MCF 10A (cell line): ENCODE data around the gene DPAGT1. TPM values are rescaled to one million over a fixed set of nuclear protein-coding genes. Genes with fewer than 3 reads are reported as not detected.
A peak's percentile ranks its signal among the peaks of the same experiment; 100 is the strongest.

Experiments used
- BruUV-seq: library from RNA; stranded (reverse); fragments of 400-500 nt; replicated peaks from 2 replicates; lab custom pipeline; 2021; lab: Mats Ljungman, UMichigan
- CTCF ChIA-PET: fragments of 300-600 bp; sonication (Branson Sonifier 250); formaldehyde crosslinking; extraction: SDS; loops from one replicate; lab custom pipeline; 2021; ENCODE audit warnings: antibody characterized with exemption, inconsistent platforms; lab: Yijun Ruan, JAX
- POLR2A ChIA-PET: fragments of 300-600, 350-650 bp; sonication (Branson Sonifier 250); formaldehyde crosslinking; extraction: SDS; loops from one replicate; lab custom pipeline; 2020; ENCODE audit warnings: antibody characterized with exemption, inconsistent platforms; lab: Yijun Ruan, JAX
- DNase-seq: peaks from one replicate; pipeline ENCODE4 v3.0.0-alpha.2; 2018; ENCODE audit not compliant: unreplicated experiment
- H3K27ac Mint-ChIP-seq: one replicate; pipeline ENCODE4 v1.8.0; 2022; ENCODE audit warnings: mild to moderate bottlenecking, low read depth, mixed read lengths; ENCODE audit not compliant: unreplicated experiment
- H3K27me3 Mint-ChIP-seq: one replicate; pipeline ENCODE4 v1.8.0; 2022; ENCODE audit warnings: mixed read lengths; ENCODE audit not compliant: insufficient read depth, unreplicated experiment
- H3K36me3 Mint-ChIP-seq: one replicate; pipeline ENCODE4 v1.8.0; 2022; ENCODE audit warnings: mild to moderate bottlenecking, moderate library complexity, mixed read lengths; ENCODE audit not compliant: insufficient read depth, unreplicated experiment
- H3K4me1 Mint-ChIP-seq: one replicate; pipeline ENCODE4 v1.8.0; 2022; ENCODE audit warnings: mixed read lengths; ENCODE audit not compliant: insufficient read depth, unreplicated experiment
- H3K4me3 Mint-ChIP-seq: one replicate; pipeline ENCODE4 v1.8.0; 2022; ENCODE audit warnings: mild to moderate bottlenecking, moderate library complexity, mixed read lengths; ENCODE audit not compliant: unreplicated experiment
- H3K9me3 Mint-ChIP-seq: one replicate; pipeline ENCODE4 v1.8.0; 2022; ENCODE audit warnings: mixed read lengths; ENCODE audit not compliant: unreplicated experiment
- intact Hi-C: fragments of 100-400 bp; cut with micrococcal nuclease; formaldehyde crosslinking; loops from 2 replicates; pipeline ENCODE4 v1.14.1; 2022
- total RNA-seq: library from RNA; stranded (reverse); gene quantifications from 2 replicates; pipeline ENCODE4 v1.2.3, GENCODE V29; 2022
- TF ChIP-seq, protein P1 (sequence below): fragments of 200-600 bp; IDR thresholded peaks from one replicate; pipeline ENCODE4 v1.8.0; 2022; ENCODE audit warnings: antibody characterized with exemption, mild to moderate bottlenecking; ENCODE audit not compliant: unreplicated experiment

DPAGT1 gene
- total RNA-seq, 1 experiment from 2014 or later = 58.8 TPM

GRCh38 chr11:119109843-119110242 lies 8.2 kb upstream of the DPAGT1 start:
- CTCF ChIA-PET = interaction anchor here (0.6 to 1.7 kb wide), 9 partner anchors 9 to 178 kb away, joined by 3 to 10 read pairs (median 3); a partner anchor contains a TSS
- DNase-seq = no peak
- no peaks in the 10 kb centered on the region for H3K9me3 Mint-ChIP-seq
- POLR2A ChIA-PET = interaction anchor here (1.0 to 9.3 kb wide), 3 partner anchors 11 to 42 kb away, joined by 4 to 149 read pairs (median 4); partner anchors contain the start of genes HINFP and VPS11
- peaks cover 36% of the 10 kb centered on the region for H3K36me3 Mint-ChIP-seq
- no peak overlapping the region for H3K27ac Mint-ChIP-seq
- no peak overlapping the region for H3K4me3 Mint-ChIP-seq
- BruUV-seq = no TSS peak
- peaks cover 13% of the 10 kb centered on the region for H3K4me1 Mint-ChIP-seq
- intact Hi-C loops = loop anchor here (10.0 kb wide), 1 partner anchor 175 kb away; no protein-coding TSS in a partner anchor
- H3K27me3 Mint-ChIP-seq = no peaks in the 10 kb centered on the region
- TF ChIP-seq, protein P1, sequence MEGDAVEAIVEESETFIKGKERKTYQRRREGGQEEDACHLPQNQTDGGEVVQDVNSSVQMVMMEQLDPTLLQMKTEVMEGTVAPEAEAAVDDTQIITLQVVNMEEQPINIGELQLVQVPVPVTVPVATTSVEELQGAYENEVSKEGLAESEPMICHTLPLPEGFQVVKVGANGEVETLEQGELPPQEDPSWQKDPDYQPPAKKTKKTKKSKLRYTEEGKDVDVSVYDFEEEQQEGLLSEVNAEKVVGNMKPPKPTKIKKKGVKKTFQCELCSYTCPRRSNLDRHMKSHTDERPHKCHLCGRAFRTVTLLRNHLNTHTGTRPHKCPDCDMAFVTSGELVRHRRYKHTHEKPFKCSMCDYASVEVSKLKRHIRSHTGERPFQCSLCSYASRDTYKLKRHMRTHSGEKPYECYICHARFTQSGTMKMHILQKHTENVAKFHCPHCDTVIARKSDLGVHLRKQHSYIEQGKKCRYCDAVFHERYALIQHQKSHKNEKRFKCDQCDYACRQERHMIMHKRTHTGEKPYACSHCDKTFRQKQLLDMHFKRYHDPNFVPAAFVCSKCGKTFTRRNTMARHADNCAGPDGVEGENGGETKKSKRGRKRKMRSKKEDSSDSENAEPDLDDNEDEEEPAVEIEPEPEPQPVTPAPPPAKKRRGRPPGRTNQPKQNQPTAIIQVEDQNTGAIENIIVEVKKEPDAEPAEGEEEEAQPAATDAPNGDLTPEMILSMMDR = no peak

GRCh38 chr11:119108857-119109221 lies 7.2 kb upstream of the DPAGT1 start:
- TF ChIP-seq, protein P1 = no peak
- H3K27ac Mint-ChIP-seq = peak overlapping the region; percentile 57
- no peak for DNase-seq
- no peaks in the 10 kb centered on the region for H3K9me3 Mint-ChIP-seq
- POLR2A ChIA-PET = interaction anchor here (0.5 to 9.3 kb wide), 7 partner anchors 12 to 90 kb away, joined by 3 to 149 read pairs (median 4); partner anchors contain the start of genes HINFP, RPS25, TRAPPC4 and VPS11
- intact Hi-C loops = loop anchor here (1.0 to 10.0 kb wide), 2 partner anchors 12 to 176 kb away; partner anchors contain the start of gene HINFP
- peak overlapping the region; percentile 76 for H3K4me3 Mint-ChIP-seq
- peaks cover 28% of the 10 kb centered on the region for H3K36me3 Mint-ChIP-seq
- CTCF ChIA-PET = interaction anchor here (0.5 to 1.7 kb wide), 6 partner anchors 14 to 225 kb away, joined by 3 to 10 read pairs (median 3); partner anchors contain the start of genes CBL and CXCR5
- peaks cover 13% of the 10 kb centered on the region for H3K4me1 Mint-ChIP-seq
- H3K27me3 Mint-ChIP-seq = no peaks in the 10 kb centered on the region
- BruUV-seq = no TSS peak

DNA sequence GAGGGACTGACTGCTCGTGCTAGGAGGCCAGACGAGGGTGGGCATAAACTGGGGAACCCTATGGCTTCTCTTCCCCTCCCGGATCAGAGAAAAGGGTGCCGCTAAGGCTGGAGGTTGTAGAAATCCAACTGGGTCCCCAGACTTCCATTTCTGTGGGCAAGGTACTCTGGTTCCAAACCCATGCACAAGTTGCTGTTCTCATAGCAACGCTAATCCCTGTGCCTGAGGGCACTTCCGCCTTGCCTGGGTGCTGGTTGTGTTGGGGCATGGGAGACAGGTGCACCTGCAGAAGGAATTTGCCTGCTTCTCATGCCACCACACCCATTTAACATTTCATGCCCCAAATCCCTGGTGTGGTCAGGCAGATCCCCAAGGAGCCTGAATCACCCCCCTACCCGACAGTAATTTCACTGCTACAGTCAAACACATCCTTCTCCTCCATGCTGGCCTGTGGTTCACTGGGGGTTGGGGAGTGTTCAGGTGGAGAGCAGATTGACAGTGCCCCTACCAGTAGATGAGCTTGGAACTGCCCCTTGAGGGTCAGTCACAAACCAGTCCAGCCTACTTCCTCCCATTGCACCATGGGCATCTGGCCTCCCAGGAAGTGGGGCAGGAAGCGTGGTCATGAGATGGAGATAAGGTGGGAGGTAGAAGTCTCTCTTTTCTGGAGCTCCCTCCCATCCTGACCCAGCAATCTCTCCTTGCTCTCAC lies 6.6 kb upstream of the DPAGT1 start:
- H3K27ac Mint-ChIP-seq = peak overlapping the region; percentile 57
- TSS peak; percentile 19 for BruUV-seq

More for the DNA sequence above, 6.6 kb upstream of the DPAGT1 start:
- Mint-ChIP-seq H3K36me3 (peaks cover 24% of the 10 kb centered on the region), H3K9me3 (no peaks in the 10 kb centered on the region), H3K4me1 (peaks cover 13% of the 10 kb centered on the region), H3K4me3 (peak overlapping the region; percentile 76), H3K27me3 (no peaks in the 10 kb centered on the region)
- TF ChIP-seq, protein P1 = no peak
- ChIA-PET POLR2A (interaction anchor here (0.5 to 9.3 kb wide), 6 partner anchors 13 to 110 kb away, joined by 3 to 149 read pairs (median 4); partner anchors contain the start of genes HINFP, RPS25 and TRAPPC4), CTCF (interaction anchor here (0.5 to 1.7 kb wide), 6 partner anchors 14 to 225 kb away, joined by 3 to 10 read pairs (median 3); partner anchors contain the start of genes CBL and CXCR5)
- intact Hi-C loops = loop anchor here (1.0 to 10.0 kb wide), 2 partner anchors 13 to 176 kb away; partner anchors contain the start of gene HINFP
- peak; percentile 77 for DNase-seq
